Pulmonary artery endothelial cell (primary cell): ENCODE data around the gene UBR3. TPM values are rescaled to one million over a fixed set of nuclear protein-coding genes. Genes with fewer than 3 reads are reported as not detected.
"Not testable (repeated sequence)": the region's sequence is repeated elsewhere in the genome, so short reads cannot be mapped to it uniquely, and the experiment has no call there.

Source experiments
- DNase-seq: peaks from one replicate; pipeline ENCODE4 v3.0.0-alpha.2; 2011; ENCODE audit warnings: low read depth, low spot score
- total RNA-seq: library from RNA; depleted of rRNA; stranded (reverse); fragments of >200 nt; gene quantifications from 2 replicates; pipeline ENCODE4 v1.2.3, GENCODE V29; 2014

UBR3 gene
- total RNA-seq, 1 donor from 2014 or later: 30.4 TPM

GRCh38 chr2:169822036-169822435 is 5.2 kb upstream of the UBR3 start:
- no peak for DNase-seq

- no peak for DNase-seq
These were observed 4.4 kb upstream of the UBR3 start for GRCh38 chr2:169822785-169823392.

GRCh38 chr2:169823996-169824372 is 3.3 kb upstream of the UBR3 start:
- DNase-seq: no peak

DNA sequence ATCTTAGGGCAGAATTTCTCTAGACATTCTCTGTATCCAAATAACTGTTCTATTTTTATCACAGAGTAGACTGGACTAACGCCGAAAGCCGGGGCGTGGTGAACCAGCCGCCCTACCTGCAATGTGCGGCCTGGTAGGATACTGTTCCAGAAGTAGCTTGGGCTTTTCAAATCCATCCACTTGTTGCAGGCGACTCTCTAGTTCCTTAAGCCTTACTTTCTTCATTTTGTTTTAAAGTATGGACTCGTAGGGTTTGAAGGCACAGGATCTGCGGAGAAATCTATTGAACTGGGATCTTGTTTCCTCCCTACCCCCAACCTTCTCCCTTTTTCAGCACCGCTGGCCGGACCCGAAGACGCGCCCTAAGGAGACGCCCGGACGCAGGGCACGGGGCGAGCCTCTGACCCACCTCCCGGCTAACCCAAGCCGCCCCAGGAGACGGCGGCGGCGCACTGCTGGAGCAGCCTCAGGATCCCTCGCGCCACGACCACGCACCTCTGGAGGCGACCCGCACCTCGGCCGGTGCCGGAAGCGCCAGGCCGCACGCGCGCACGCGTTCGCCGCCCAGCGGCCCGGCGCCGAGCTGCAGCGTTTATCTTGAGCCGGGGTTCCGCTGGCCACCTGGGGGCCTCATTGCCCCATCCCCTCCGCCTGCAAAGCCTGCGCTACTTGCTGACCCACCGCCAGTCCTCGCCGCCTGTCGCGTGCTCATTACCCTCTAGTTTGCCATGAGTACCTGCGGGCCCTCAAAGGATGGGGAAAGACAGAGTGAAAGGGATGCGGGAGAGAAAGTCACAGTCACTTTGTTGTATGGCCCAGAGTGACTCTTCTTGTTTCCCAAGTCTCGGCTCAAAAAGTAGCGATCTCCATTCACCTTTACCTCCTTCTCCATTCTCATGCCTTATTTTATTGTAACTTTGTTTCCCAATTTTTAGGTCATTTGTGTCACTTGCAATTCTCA is 2.6 kb upstream of the UBR3 start, which contains the start of gene METTL5:
METTL5 (minus strand) TSS at position 533 of the 961 bp plus-strand sequence; CDS start at position 225, 308 bp downstream.
- DNase-seq: peak; percentile 37

GRCh38 chr2:169828141-169828811 is 1.0 kb downstream of the UBR3 start:
- no peak for DNase-seq

GRCh38 chr2:169834401-169834800 is 7.1 kb downstream of the UBR3 start:
- no peak for DNase-seq

DNA sequence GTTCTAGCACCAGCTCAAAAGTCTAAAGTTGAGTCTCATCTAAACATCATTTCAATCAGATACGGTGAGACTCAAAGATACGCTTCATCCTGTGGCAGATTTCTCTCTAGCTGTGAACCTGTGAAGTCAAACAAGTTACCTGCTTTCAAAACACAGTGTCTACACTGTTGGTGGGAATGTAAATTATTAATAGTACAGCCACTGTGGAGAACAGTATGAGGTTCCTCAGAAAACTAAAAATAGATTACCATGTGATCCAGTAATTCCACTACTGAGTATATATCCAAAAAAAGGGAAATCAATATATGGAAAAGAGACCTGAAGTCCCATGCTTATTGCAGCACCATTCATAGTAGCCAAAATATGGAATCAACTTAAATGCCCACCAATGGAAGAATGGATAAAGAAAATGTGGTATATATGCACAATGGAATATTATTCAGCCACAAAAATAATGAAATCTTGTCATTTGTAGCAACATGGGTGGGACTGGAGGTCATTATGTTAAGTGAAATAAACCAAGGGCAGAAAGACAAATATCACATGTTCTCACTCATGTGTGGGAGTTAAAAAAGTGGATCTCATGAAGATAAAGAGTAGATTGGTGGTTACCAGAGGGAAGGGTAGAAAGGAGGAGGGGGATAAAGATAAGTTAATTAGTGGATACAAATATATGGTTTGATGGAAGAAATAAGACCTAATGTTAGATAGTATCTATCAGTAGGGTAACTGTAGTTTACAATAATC is 11.7 kb downstream of the UBR3 start:
- no peak for DNase-seq

DNA sequence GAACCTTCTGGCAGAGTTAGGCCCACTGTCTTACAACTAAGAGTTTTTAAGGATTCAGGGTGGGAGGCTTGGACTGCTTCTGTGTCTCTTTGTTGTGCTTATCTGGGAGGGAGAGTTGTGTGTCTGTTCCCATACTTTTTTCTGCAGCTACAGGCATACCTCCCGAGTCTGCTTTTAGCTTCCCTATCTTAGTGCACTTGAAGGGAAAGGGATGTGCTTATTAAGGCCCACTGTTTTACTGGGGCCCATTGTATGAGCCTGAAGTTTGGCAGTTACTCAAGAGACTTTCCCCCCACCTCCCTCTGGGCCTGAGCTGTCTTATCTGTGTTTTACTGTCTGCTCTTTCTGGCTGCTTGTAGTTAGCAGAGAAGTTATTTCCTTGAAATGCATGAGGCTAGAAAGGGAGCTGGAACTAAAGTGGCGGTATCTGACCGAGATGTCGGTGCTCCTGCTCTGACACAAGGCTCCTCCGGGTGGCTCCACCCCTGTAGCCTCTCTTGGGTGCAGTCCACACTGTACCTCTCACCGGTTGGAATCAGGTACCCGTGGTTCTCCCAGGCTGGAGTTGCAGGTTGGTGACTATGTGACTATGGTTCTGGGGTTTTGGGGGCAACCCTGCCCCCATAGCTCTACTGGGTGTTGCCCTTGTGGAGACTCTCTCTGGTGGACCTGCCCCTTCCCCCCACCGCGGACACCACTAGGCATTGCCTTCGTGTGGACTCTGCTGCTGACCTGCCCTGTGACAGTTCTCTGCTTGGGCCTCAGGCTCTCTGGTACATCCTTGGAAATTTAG is 12.9 kb downstream of the UBR3 start:
- DNase-seq: no peak

DNA sequence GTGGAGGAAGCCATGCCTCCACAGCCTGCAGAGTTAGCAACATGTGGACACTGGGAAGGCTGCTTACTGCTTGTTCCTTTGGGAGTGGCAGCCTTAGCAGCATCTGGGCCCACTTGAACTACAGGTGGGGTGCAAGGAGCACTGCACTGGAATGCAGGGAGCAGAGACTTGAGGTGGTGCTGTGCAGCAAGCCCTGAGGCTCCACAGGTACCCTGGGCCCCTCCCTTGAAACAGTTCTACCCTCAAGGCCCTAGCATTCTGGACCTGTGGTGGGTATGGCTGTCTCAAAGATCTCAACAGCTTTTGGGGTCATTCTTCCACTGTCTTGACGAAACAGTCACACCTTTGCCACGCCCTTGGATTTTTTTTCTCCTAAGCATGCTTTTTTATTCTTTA is 13.5 kb downstream of the UBR3 start:
- DNase-seq: no peak

GRCh38 chr2:169841625-169842024 is 14.4 kb downstream of the UBR3 start:
- not testable (repeated sequence) for DNase-seq

DNA sequence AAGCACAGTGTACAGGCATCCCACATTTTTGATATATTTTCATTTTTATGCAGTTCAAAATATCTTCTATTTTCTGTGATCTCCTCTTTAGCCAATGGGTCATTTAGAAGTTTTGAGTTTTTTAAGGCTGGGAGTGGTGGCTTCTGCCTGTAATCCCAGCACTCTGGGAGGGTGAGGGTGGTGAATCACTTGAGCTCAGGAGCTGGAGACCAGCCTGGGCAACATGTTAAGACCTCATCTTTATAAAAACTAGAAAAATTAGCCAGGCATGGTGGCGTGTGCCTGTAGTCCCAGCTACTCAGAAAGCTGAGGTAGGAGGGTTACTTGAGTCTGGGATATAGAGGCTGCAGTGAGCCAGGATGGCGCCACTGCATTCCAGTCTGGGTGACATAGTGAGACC is 17.8 kb downstream of the UBR3 start:
- no peak for DNase-seq

- DNase-seq: not testable (repeated sequence)
These were observed 21.9 kb downstream of the UBR3 start for GRCh38 chr2:169848959-169849693.

DNA sequence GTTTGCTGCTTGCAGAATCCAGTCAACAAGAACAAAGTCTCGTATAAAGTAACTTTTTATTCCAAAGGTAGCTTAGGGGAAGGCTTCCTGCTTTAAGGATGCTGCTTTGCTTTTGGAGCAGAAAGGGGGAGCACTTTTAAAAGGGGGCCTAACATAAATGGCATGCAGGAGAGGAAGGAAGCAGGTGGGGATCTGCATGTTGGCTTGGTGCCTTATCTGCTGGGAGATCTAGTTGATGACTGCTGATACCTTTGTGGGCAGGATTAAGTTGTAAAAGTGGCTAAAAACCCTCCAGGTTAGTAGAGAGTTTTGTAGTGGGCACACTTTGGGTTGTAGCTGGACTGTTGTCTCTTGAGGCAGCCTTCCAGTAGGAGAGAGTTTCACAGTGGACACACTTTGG is 22.5 kb downstream of the UBR3 start:
- DNase-seq: no peak

DNA sequence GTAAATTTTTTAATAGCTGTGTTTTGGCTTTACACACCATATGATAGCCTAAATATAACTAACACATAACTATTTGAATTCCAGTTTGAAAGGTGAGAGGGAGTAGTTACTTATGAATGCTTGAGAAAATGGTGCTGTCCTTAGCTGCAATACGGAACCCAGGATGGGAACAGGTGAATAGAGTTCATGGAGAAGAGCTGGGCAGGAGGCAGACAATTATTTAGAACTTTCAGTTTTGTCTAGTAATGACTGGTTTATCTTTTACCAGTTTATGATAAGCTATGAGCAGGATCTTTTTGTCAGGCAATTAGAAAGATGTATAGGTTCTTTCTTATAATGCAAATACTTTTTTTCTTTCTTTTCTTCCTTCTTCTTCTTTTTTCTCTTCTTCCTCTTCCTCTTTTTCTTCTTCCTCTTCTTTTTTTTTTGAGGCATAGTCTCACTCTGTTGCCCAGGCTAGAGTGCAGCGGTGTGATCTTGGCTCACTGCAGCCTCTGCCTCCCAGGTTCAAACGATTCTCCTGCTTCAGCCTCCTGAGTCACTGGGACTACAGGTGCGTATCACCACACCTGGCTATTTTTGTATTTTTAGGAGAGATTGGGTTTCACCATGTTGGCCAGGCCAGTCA is 25.9 kb downstream of the UBR3 start:
- DNase-seq: no peak

DNA sequence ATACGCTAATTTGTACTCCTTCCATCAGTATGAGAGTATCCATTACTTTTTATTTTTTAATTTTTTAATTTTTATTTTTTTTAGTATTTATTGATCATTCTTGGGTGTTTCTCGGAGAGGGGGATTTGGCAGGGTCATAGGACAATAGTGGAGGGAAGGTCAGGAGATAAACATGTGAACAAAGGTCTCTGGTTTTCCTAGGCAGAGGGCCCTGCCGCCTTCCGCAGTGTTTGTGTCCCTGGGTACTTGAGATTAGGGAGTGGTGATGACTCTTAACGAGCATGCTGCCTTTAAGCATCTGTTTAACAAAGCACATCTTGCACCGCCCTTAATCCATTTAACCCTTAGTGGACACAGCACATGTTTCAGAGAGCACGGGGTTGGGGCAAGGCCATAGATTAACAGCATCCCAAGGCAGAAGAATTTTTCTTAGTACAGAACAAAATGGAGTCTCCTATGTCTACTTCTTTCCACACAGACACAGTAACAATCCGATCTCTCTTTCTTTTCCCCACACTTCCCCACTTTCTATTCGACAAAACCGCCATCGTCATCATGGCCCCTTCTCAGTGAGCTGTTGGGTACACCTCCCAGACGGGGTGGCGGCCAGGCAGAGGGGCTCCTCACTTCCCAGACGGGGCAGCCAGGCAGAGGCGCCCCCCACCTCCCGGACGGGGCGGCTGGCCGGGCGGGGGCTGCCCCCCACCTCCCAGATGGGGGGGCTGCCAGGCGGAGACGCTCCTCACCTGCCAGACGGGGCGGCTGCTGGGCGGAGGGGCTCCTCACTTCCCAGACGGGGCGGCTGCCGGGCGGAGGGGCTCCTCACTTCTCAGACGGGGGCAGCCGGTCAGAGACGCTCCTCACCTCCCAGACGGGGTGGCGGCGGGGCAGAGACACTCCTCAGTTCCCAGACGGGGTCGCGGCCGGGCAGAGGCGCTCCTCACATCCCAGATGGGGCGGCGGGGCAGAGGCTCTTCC is 28.3 kb downstream of the UBR3 start:
- DNase-seq: not testable (repeated sequence)

- no peak for DNase-seq
These were observed 32.2 kb downstream of the UBR3 start for GRCh38 chr2:169859423-169859822.

DNA sequence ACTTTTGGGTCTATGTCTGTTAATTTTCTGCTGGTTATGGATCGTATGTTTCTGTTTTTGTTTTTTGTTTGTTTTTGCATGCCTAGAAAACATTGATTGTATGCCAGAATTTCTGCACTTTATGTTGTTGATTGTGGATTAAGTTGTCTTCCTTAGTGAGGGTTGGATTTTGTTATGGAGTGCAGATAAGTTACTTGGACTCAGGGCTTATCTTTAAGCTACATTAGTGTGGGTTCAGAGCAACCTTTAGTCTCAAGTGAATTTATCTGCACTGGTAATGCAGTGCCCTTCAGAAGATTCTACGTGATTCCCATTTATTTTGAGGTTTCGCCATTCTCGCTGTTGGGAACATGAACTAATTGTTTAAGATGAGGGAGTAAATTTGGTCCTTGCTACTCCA is 32.9 kb downstream of the UBR3 start:
- no peak for DNase-seq

DNA sequence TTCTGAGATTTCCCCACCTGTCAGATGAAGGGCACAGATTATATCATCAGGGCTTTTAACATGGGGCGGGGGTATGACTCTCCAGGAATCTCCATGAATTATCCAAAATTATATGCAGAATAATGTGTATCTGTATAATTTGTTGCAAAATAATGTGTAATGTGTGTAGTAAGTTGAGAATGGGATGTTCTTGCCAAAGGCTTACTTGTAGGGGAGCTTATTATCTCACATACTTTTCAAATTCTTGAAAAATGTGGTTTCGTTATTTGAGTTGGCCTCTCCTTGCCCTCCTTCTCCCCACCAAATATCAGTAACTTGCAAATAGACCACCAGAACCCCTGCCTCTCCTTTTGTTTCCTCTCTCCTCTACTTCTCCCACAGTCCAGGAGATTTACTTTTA is 35.6 kb downstream of the UBR3 start:
- DNase-seq: no peak
